HG03039 (cell line): ENCODE data around the gene SYCE3.
"Not testable (repeated sequence)": the region's sequence is repeated elsewhere in the genome, so short reads cannot be mapped to it uniquely, and the experiment has no call there.

Source experiments
- ATAC-seq: cut with Tn5 transposase; IDR thresholded peaks from one replicate; pipeline ENCODE4 v1.9.1; 2021; ENCODE audit warnings: mild to moderate bottlenecking, moderate library complexity; ENCODE audit not compliant: unreplicated experiment

The SYCE3 gene

GRCh38 chr22:50562523-50563412 lies at the start of gene SYCE3:
TSS of gene SYCE3 (minus strand) at chr22:50562919. CDS start at chr22:50556405, 6,514 bp downstream.
- peak; percentile 89 for ATAC-seq

- no peak for ATAC-seq
Measured at GRCh38 chr22:50612168-50612527, 49.4 kb upstream of the SYCE3 start.

GRCh38 chr22:50611341-50612060 lies 48.8 kb upstream of the SYCE3 start:
- no peak for ATAC-seq

GRCh38 chr22:50610581-50610980 lies 47.9 kb upstream of the SYCE3 start:
- ATAC-seq: no peak

- no peak for ATAC-seq
Measured at GRCh38 chr22:50610041-50610451, 47.3 kb upstream of the SYCE3 start.

GRCh38 chr22:50609599-50609998 lies 46.9 kb upstream of the SYCE3 start:
- no peak for ATAC-seq

GRCh38 chr22:50608996-50609395 lies 46.3 kb upstream of the SYCE3 start:
- no peak for ATAC-seq

- ATAC-seq: not testable (repeated sequence)
Measured at GRCh38 chr22:50608058-50608840, 45.5 kb upstream of the SYCE3 start.

- ATAC-seq: no peak
Measured at GRCh38 chr22:50607659-50608020, 44.9 kb upstream of the SYCE3 start.

- no peak for ATAC-seq
Measured at GRCh38 chr22:50606946-50607658, 44.4 kb upstream of the SYCE3 start.

- no peak for ATAC-seq
Measured at GRCh38 chr22:50606165-50606945, 43.6 kb upstream of the SYCE3 start.

- no peak for ATAC-seq
Measured at GRCh38 chr22:50605613-50606074, 42.9 kb upstream of the SYCE3 start.

GRCh38 chr22:50605002-50605612 lies 42.4 kb upstream of the SYCE3 start:
- no peak for ATAC-seq

- ATAC-seq: no peak
Measured at GRCh38 chr22:50604256-50605001, 41.7 kb upstream of the SYCE3 start.

GRCh38 chr22:50603511-50604255 lies 41.0 kb upstream of the SYCE3 start:
- no peak for ATAC-seq

- ATAC-seq: no peak
Measured at GRCh38 chr22:50602338-50602700, 39.6 kb upstream of the SYCE3 start.

- no peak for ATAC-seq
Measured at GRCh38 chr22:50601669-50602337, 39.1 kb upstream of the SYCE3 start.
